GM20431 (cell line): Measurements from ENCODE around the gene NTM.

Experiments
- in situ Hi-C: fragments of 300-500 bp; cut with MseI, MboI; formaldehyde crosslinking; loops from one replicate; pipeline ENCODE4 v1.15.0; 2020; ENCODE audit warnings: low sequenced_read_pairs; ENCODE audit not compliant: unreplicated experiment

Gene NTM

GRCh38 chr11:131824771-131825170 lies 454.4 kb downstream of the NTM start:
- in situ Hi-C loops = no loop called here

- in situ Hi-C loops = no loop called here
Measured at GRCh38 chr11:131827430-131827829, 457.0 kb downstream of the NTM start.

- in situ Hi-C loops = no loop called here
Measured at GRCh38 chr11:131829725-131830124, 459.3 kb downstream of the NTM start.

GRCh38 chr11:131832079-131832478 lies 461.7 kb downstream of the NTM start:
- in situ Hi-C loops = no loop called here

GRCh38 chr11:131833366-131833765 lies 463.0 kb downstream of the NTM start:
- in situ Hi-C loops = no loop called here

- in situ Hi-C loops = no loop called here
Measured at GRCh38 chr11:131837562-131837961, 467.1 kb downstream of the NTM start.

GRCh38 chr11:131838016-131838415 lies 467.6 kb downstream of the NTM start:
- in situ Hi-C loops = no loop called here

- in situ Hi-C loops = no loop called here
Measured at GRCh38 chr11:131839326-131839725, 468.9 kb downstream of the NTM start.

- in situ Hi-C loops = no loop called here
Measured at GRCh38 chr11:131840545-131840944, 470.1 kb downstream of the NTM start.

- in situ Hi-C loops = no loop called here
Measured at GRCh38 chr11:131841028-131841427, 470.6 kb downstream of the NTM start.

GRCh38 chr11:131841925-131842635 lies 471.7 kb downstream of the NTM start:
- in situ Hi-C loops = no loop called here

- in situ Hi-C loops = no loop called here
Measured at GRCh38 chr11:131845255-131845654, 474.8 kb downstream of the NTM start.

- in situ Hi-C loops = no loop called here
Measured at GRCh38 chr11:131849485-131849884, 479.1 kb downstream of the NTM start.

GRCh38 chr11:131850507-131850906 lies 480.1 kb downstream of the NTM start:
- in situ Hi-C loops = no loop called here

- in situ Hi-C loops = no loop called here
Measured at GRCh38 chr11:131851964-131852755, 481.7 kb downstream of the NTM start.

GRCh38 chr11:131852757-131853156 lies 482.3 kb downstream of the NTM start:
- in situ Hi-C loops = no loop called here

GRCh38 chr11:131854391-131854790 lies 484.0 kb downstream of the NTM start:
- in situ Hi-C loops = no loop called here

GRCh38 chr11:131855320-131855719 lies 484.9 kb downstream of the NTM start:
- in situ Hi-C loops = no loop called here

GRCh38 chr11:131857246-131857645 lies 486.8 kb downstream of the NTM start:
- in situ Hi-C loops = no loop called here

GRCh38 chr11:131858505-131858904 lies 488.1 kb downstream of the NTM start:
- in situ Hi-C loops = no loop called here

- in situ Hi-C loops = loop anchor here (10.0 kb wide), 1 partner anchor 165 kb away; no protein-coding TSS in a partner anchor
Measured at GRCh38 chr11:131859538-131860210, 489.3 kb downstream of the NTM start.
